Liver (tissue), 9 donors: Measurements from ENCODE around the gene EGLN1. TPM values are rescaled to one million over a fixed set of nuclear protein-coding genes. Genes with fewer than 3 reads are reported as not detected.

Source experiments
- DNase-seq: peaks from one replicate; pipeline ENCODE4 v3.0.0-alpha.2; 2017; ENCODE audit warnings: low spot score
- H3K27ac ChIP-seq, 2 donors: one replicate each; pipeline ENCODE4 v1.7.0; 2013; ENCODE audit warnings: inconsistent platforms in 2 of 2, low read length in 2 of 2, control low read depth in 1 of 2, low read depth in 1 of 2, mild to moderate bottlenecking in 1 of 2
- H3K27me3 ChIP-seq, 4 donors: one replicate each; pipeline versions ENCODE4 v1.6.1 to v1.7.0; 2013; ENCODE audit warnings: low read length in 3 of 4, inconsistent platforms in 1 of 4, mild to moderate bottlenecking in 1 of 4, moderate library complexity in 1 of 4; ENCODE audit not compliant: control insufficient read depth in 4 of 4, insufficient read depth in 4 of 4
- H3K36me3 ChIP-seq, 4 donors: one replicate each; pipeline versions ENCODE4 v1.6.1 to v1.7.0; 2013; ENCODE audit warnings: low read length in 3 of 4, mild to moderate bottlenecking in 3 of 4, low read depth in 1 of 4, moderate library complexity in 1 of 4; ENCODE audit not compliant: control insufficient read depth in 4 of 4, insufficient read depth in 3 of 4
- H3K4me1 ChIP-seq, 4 donors: one replicate each; pipeline versions ENCODE4 v1.6.1 to v1.7.0; 2013; ENCODE audit warnings: low read length in 3 of 4, mild to moderate bottlenecking in 3 of 4, moderate library complexity in 1 of 4; ENCODE audit not compliant: control insufficient read depth in 4 of 4, insufficient read depth in 4 of 4
- H3K4me3 ChIP-seq, 3 donors: one replicate each; pipeline versions ENCODE4 v1.6.1 to v1.7.0; 2013; ENCODE audit warnings: low read length in 3 of 3, control low read depth in 1 of 3, low read depth in 1 of 3, mild to moderate bottlenecking in 1 of 3
- H3K9ac ChIP-seq, 2 donors: one replicate each; pipeline ENCODE4 v1.7.0; 2013; ENCODE audit warnings: low read length in 2 of 2, mild to moderate bottlenecking in 2 of 2, moderate library complexity in 2 of 2, control low read depth in 1 of 2, low read depth in 1 of 2
- H3K9me3 ChIP-seq, 4 donors: one replicate each; pipeline versions ENCODE4 v1.6.1 to v1.7.0; 2013; ENCODE audit warnings: low read length in 3 of 4; ENCODE audit not compliant: control insufficient read depth in 4 of 4
- ATF3 ChIP-seq: IDR thresholded peaks from 2 replicates; pipeline ENCODE4 v1.6.1; 2016; ENCODE audit warnings: antibody characterized with exemption
- CTCF ChIP-seq: fragments of 150-350 bp; IDR thresholded peaks from 2 replicates; pipeline ENCODE4 v1.5.1; 2017; ENCODE audit warnings: improper control_type of control experiment, low read depth, low read length; ENCODE audit not compliant: missing input control
- FOXA1 ChIP-seq: IDR thresholded peaks from 2 replicates; pipeline ENCODE4 v1.6.1; 2016; ENCODE audit warnings: antibody characterized with exemption
- FOXA2 ChIP-seq: IDR thresholded peaks from 2 replicates; pipeline ENCODE4 v1.6.1; 2016; ENCODE audit warnings: antibody characterized with exemption
- GABPA ChIP-seq, 2 donors: IDR thresholded peaks in 1 of 2; conservative IDR thresholded peaks in 1 of 2; 2 replicates each; pipeline ENCODE4 v1.6.1; 2016; ENCODE audit warnings: antibody characterized with exemption in 2 of 2, mild to moderate bottlenecking in 1 of 2, moderate library complexity in 1 of 2
- HNF4A ChIP-seq, 2 donors: conservative IDR thresholded peaks; 2 replicates each; pipeline ENCODE4 v1.6.1; 2016; ENCODE audit warnings: antibody characterized with exemption in 2 of 2, mild to moderate bottlenecking in 2 of 2
- JUND ChIP-seq, 2 donors: IDR thresholded peaks; 2 replicates each; pipeline ENCODE4 v1.6.1; 2016; ENCODE audit warnings: antibody characterized with exemption in 2 of 2
- RAD21 ChIP-seq, 2 donors: IDR thresholded peaks; 2 replicates each; pipeline ENCODE4 v1.6.1; 2016; ENCODE audit warnings: antibody characterized with exemption in 2 of 2, mild to moderate bottlenecking in 2 of 2
- REST ChIP-seq: IDR thresholded peaks from 2 replicates; pipeline ENCODE4 v1.6.1; 2016; ENCODE audit warnings: antibody characterized with exemption, mild to moderate bottlenecking
- RXRA ChIP-seq, 2 donors: IDR thresholded peaks; 2 replicates each; pipeline ENCODE4 v1.6.1; 2017 to 2018; ENCODE audit warnings: antibody characterized with exemption in 2 of 2, mild to moderate bottlenecking in 1 of 2
- SP1 ChIP-seq: IDR thresholded peaks from 2 replicates; pipeline ENCODE4 v1.6.1; 2018; ENCODE audit warnings: antibody characterized with exemption, mild to moderate bottlenecking
- TAF1 ChIP-seq: conservative IDR thresholded peaks from 2 replicates; pipeline ENCODE4 v1.6.1; 2016; ENCODE audit warnings: antibody characterized with exemption, mild to moderate bottlenecking
- YY1 ChIP-seq: IDR thresholded peaks from 2 replicates; pipeline ENCODE4 v1.6.1; 2016; ENCODE audit warnings: antibody characterized with exemption, mild to moderate bottlenecking
- WGBS: extraction: QIAGEN DNeasy Blood & Tissue Kit; methylation state at CpG from one replicate; pipeline ENCODE4 v1.1.7; 2013; 5-methylcytosine and 5-hydroxymethylcytosine counted together
- polyA plus RNA-seq, 2 donors: library from polyadenylated mRNA; stranded (reverse) in 1 of 2; unstranded in 1 of 2; fragments of 200-250 nt in 1 of 2; fragments of >200 nt in 1 of 2; fragmentation: Nextera tagmentation in 1 of 2; extraction: Ambion mirVana in 1 of 2; gene quantifications; one replicate each; pipeline versions ENCODE4 v1.2.1 to v1.2.3, GENCODE V29; 2013 to 2015
- total RNA-seq, 2 donors: library from RNA; depleted of rRNA; stranded (reverse); fragments of >200 nt; gene quantifications; one replicate each; pipeline ENCODE4 v1.2.3, GENCODE V29; 2014
- donor health status: healthy.
- donor health status: healthy.
- donor health status: healthy.
- donor health status: healthy.
- donor health status: healthy.

The EGLN1 gene
- total and polyA plus RNA-seq, 4 donors = 7.2 to 44.8 (median 22.2) TPM

GRCh38 chr1:231317306-231318014 is 104.6 kb downstream of the EGLN1 start:
- H3K27ac ChIP-seq = no peak overlapping the region
- no peak overlapping the region for H3K4me3 ChIP-seq
- 96% methylated on average over 44 of the region's 44 CpGs for WGBS
- H3K9ac ChIP-seq = no peak overlapping the region
- TF ChIP-seq YY1 (no peak), TAF1 (no peak), RXRA (IDR thresholded peaks at IDR 0.05) (no peak), GABPA (IDR thresholded peaks at IDR 0.05 in 1 of 2, conservative IDR thresholded peaks at IDR 0.05 in 1 of 2) (no peak), SP1 (no peak), FOXA1 (no peak), ATF3 (no peak), RAD21 (IDR thresholded peaks at IDR 0.05) (no peak), REST (no peak), FOXA2 (no peak), HNF4A (conservative IDR thresholded peaks at IDR 0.05) (no peak)
- H3K4me1 ChIP-seq = no peaks in the 10 kb centered on the region
- H3K27me3 ChIP-seq = no peaks in the 10 kb centered on the region
- no peaks in the 10 kb centered on the region for H3K36me3 ChIP-seq
- no peaks in the 10 kb centered on the region for H3K9me3 ChIP-seq
- no peak for DNase-seq

- Histone ChIP-seq H3K4me1 (no peaks in the 10 kb centered on the region), H3K9ac (no peak overlapping the region), H3K4me3 (no peak overlapping the region), H3K27me3 (no peaks in the 10 kb centered on the region), H3K27ac (no peak overlapping the region), H3K36me3 (no peaks in the 10 kb centered on the region), H3K9me3 (no peaks in the 10 kb centered on the region)
- TF ChIP-seq HNF4A (conservative IDR thresholded peaks at IDR 0.05) (no peak), CTCF (peak; percentile 38), JUND (IDR thresholded peaks at IDR 0.05) (no peak), RAD21 (IDR thresholded peaks at IDR 0.05) (peak; percentile 67 to 85)
- 51% methylated on average over 11 of the region's 11 CpGs for WGBS
- DNase-seq = no peak
Measured at GRCh38 chr1:231315887-231316286, 106.2 kb downstream of the EGLN1 start.

Other genes starting within 250 kb of the EGLN1 start
- 10 to 100 TPM; 25.3 to 32.0 TPM for gene GNPAT, start 181.1 kb downstream of the EGLN1 start, total RNA-seq
- gene GNPAT, start 181.1 kb downstream of the EGLN1 start, polyA plus RNA-seq = 10 to 100 TPM; 14.7 to 20.1 TPM
- gene EXOC8, start 84.4 kb downstream of the EGLN1 start, total RNA-seq = 10 to 100 TPM; 12.2 to 13.4 TPM
- gene EXOC8, start 84.4 kb downstream of the EGLN1 start, polyA plus RNA-seq = 1 to 10 TPM; 1.6 to 2.8 TPM
- gene SPRTN, start 84.0 kb downstream of the EGLN1 start, total RNA-seq = 1 to 10 TPM; 7.8 to 8.9 TPM
- gene SPRTN, start 84.0 kb downstream of the EGLN1 start, polyA plus RNA-seq = 1 to 10 TPM; 2.1 to 5.1 TPM
- gene TSNAX, start 106.4 kb upstream of the EGLN1 start, total RNA-seq = 10 to 100 TPM; 24.8 to 25.4 TPM
- gene TSNAX, start 106.4 kb upstream of the EGLN1 start, polyA plus RNA-seq = 10 to 100 TPM; 12.8 to 14.4 TPM
- gene DISC1, start 204.5 kb upstream of the EGLN1 start, total RNA-seq = 1 to 10 TPM; 3.8 to 6.3 TPM
- gene DISC1, start 204.5 kb upstream of the EGLN1 start, polyA plus RNA-seq = under 1 TPM; 0.45 to 0.68 TPM